Sigmoid colon (tissue), 7 donors: ENCODE results near the gene LINGO1. TPM values are rescaled to one million over a fixed set of nuclear protein-coding genes. Genes with fewer than 3 reads are reported as not detected.

Experiments used
- DNase-seq: peaks from one replicate; pipeline ENCODE4 v3.0.0-alpha.2; 2019
- H3K27ac ChIP-seq, 4 donors: fragments of 200-600 bp; sonication (generic); one replicate each; pipeline ENCODE4 v1.5.1; 2016 to 2019; ENCODE audit warnings: mild to moderate bottlenecking in 1 of 4
- H3K27me3 ChIP-seq, 3 donors: fragments of 200-600 bp; sonication (generic); one replicate each; pipeline ENCODE4 v1.5.1; 2019; ENCODE audit warnings: mild to moderate bottlenecking in 1 of 3
- H3K36me3 ChIP-seq, 4 donors: fragments of 200-600 bp; sonication (generic); one replicate each; pipeline ENCODE4 v1.5.1; 2016 to 2019
- H3K4me1 ChIP-seq, 4 donors: fragments of 200-600 bp; sonication (generic); one replicate each; pipeline ENCODE4 v1.5.1; 2017 to 2019
- H3K4me3 ChIP-seq, 4 donors: fragments of 200-600 bp; sonication (generic); one replicate each; pipeline ENCODE4 v1.5.1; 2017 to 2019; ENCODE audit warnings: mild to moderate bottlenecking in 2 of 4, moderate library complexity in 1 of 4
- H3K9me3 ChIP-seq, 4 donors: fragments of 200-600 bp in 3 of 4; sonication (generic) in 3 of 4; one replicate each; pipeline versions ENCODE4 v1.5.1 to v1.6.1; 2013 to 2019
- CTCF ChIP-seq, 4 experiments: fragments of 450-650 bp in 3 of 4; fragments of 200-600 bp in 1 of 4; IDR thresholded peaks; one replicate each; pipeline ENCODE4 v1.5.1; 2016 to 2019; ENCODE audit warnings: antibody characterized with exemption in 4 of 4, mild to moderate bottlenecking in 3 of 4, moderate library complexity in 2 of 4
- EP300 ChIP-seq, 4 donors: sonication (generic); formaldehyde crosslinking; IDR thresholded peaks; one replicate each; pipeline ENCODE4 v1.6.1; 2017; ENCODE audit warnings: antibody characterized with exemption in 4 of 4
- POLR2A ChIP-seq, 2 donors: fragments of 450-650 bp; IDR thresholded peaks; one replicate each; pipeline ENCODE4 v1.6.1; 2016; ENCODE audit warnings: antibody characterized with exemption in 2 of 2, mild to moderate bottlenecking in 2 of 2, moderate library complexity in 2 of 2
- POLR2AphosphoS5 ChIP-seq, 4 donors: sonication (generic); formaldehyde crosslinking; IDR thresholded peaks; one replicate each; pipeline ENCODE4 v1.6.1; 2017; ENCODE audit warnings: antibody characterized with exemption in 4 of 4
- WGBS, 2 donors: extraction: QIAGEN DNeasy Blood & Tissue Kit; methylation state at CpG; one replicate each; pipeline ENCODE4 v1.1.7; 2013; 5-methylcytosine and 5-hydroxymethylcytosine counted together
- intact Hi-C: fragments of 100-400 bp; cut with DNase I; formaldehyde crosslinking; loops from one replicate; pipeline ENCODE4 v1.15.1; 2023
- polyA plus RNA-seq, 3 donors: library from polyadenylated mRNA; stranded (reverse); fragments of 200-250 nt; gene quantifications; one replicate each; pipeline ENCODE4 v1.2.3, GENCODE V29; 2013
- total RNA-seq, 4 donors: library from RNA; depleted of rRNA; stranded (reverse); fragments of >200 nt; gene quantifications; one replicate each; pipeline ENCODE4 v1.1.0, GENCODE V29; 2016
- donor health status: healthy with polysubstance abuse.
- donor health status: Bipolar disorder and iron deficiency.
- donor health status: healthy.

Gene LINGO1
- total and polyA plus RNA-seq, 7 donors: under 0.01 to 3.9 (median 0.68) TPM

- no peak for DNase-seq
- 76 to 85% methylated on average over 5 of the region's 5 CpGs for WGBS, 2 donors
- no peak overlapping the region for H3K27ac ChIP-seq
- intact Hi-C loops: no loop called here
- no peaks in the 10 kb centered on the region for H3K4me1 ChIP-seq
- no peaks in the 10 kb centered on the region for H3K9me3 ChIP-seq
- H3K4me3 ChIP-seq: no peak overlapping the region
- H3K27me3 ChIP-seq: peaks cover 0 to 47% (median 5%) of the 10 kb centered on the region in 3 donors
- no peak for TF ChIP-seq EP300 (IDR thresholded peaks at IDR 0.05)
- TF ChIP-seq POLR2A (IDR thresholded peaks at IDR 0.05): no peak
- H3K36me3 ChIP-seq: no peaks in the 10 kb centered on the region
Observed at GRCh38 chr15:77670558-77671361, 38.0 kb upstream of the LINGO1 start.

- WGBS, 2 donors: 78 to 84% methylated on average over 4 of the region's 4 CpGs
- H3K4me3 ChIP-seq: no peak overlapping the region
- no peaks in the 10 kb centered on the region for H3K36me3 ChIP-seq
- intact Hi-C loops: no loop called here
- no peak for TF ChIP-seq POLR2AphosphoS5 (IDR thresholded peaks at IDR 0.05)
- H3K27ac ChIP-seq: no peak overlapping the region
- no peaks in the 10 kb centered on the region for H3K9me3 ChIP-seq
- H3K27me3 ChIP-seq: peaks cover 0 to 47% (median 5%) of the 10 kb centered on the region in 3 donors
- DNase-seq: no peak
- H3K4me1 ChIP-seq: no peaks in the 10 kb centered on the region
Observed at GRCh38 chr15:77669896-77670295, 37.2 kb upstream of the LINGO1 start.

GRCh38 chr15:77667338-77668234, 34.9 kb upstream of the LINGO1 start:
- 50 to 60% methylated on average over 11 of the region's 11 CpGs for WGBS, 2 donors
- no peaks in the 10 kb centered on the region for H3K9me3 ChIP-seq
- no peak overlapping the region for H3K4me3 ChIP-seq
- H3K4me1 ChIP-seq: no peaks in the 10 kb centered on the region
- no peaks in the 10 kb centered on the region for H3K36me3 ChIP-seq
- no peak overlapping the region for H3K27ac ChIP-seq
- DNase-seq: no peak
- peaks cover 0 to 47% (median 5%) of the 10 kb centered on the region in 3 donors for H3K27me3 ChIP-seq
- TF ChIP-seq EP300 (IDR thresholded peaks at IDR 0.05): no peak
- no peak for TF ChIP-seq POLR2A (IDR thresholded peaks at IDR 0.05)
- intact Hi-C loops: no loop called here

GRCh38 chr15:77666296-77666660, 33.6 kb upstream of the LINGO1 start:
- no peaks in the 10 kb centered on the region for H3K4me1 ChIP-seq
- intact Hi-C loops: no loop called here
- H3K4me3 ChIP-seq: no peak overlapping the region
- H3K9me3 ChIP-seq: no peaks in the 10 kb centered on the region
- H3K36me3 ChIP-seq: no peaks in the 10 kb centered on the region
- no peak overlapping the region for H3K27ac ChIP-seq
- TF ChIP-seq CTCF (IDR thresholded peaks at IDR 0.05) (no peak), EP300 (IDR thresholded peaks at IDR 0.05) (no peak), POLR2AphosphoS5 (IDR thresholded peaks at IDR 0.05) (no peak), POLR2A (IDR thresholded peaks at IDR 0.05) (no peak)
- WGBS, 2 donors: 83 to 86% methylated on average over 5 of the region's 5 CpGs
- H3K27me3 ChIP-seq: peaks cover 0 to 36% (median 5%) of the 10 kb centered on the region in 3 donors
- no peak for DNase-seq

GRCh38 chr15:77665530-77666295, 33.0 kb upstream of the LINGO1 start:
- H3K27me3 ChIP-seq: peaks cover 0 to 31% (median 3%) of the 10 kb centered on the region in 3 donors
- TF ChIP-seq POLR2A (IDR thresholded peaks at IDR 0.05) (no peak), CTCF (IDR thresholded peaks at IDR 0.05) (no peak)
- H3K9me3 ChIP-seq: no peaks in the 10 kb centered on the region
- no peak overlapping the region for H3K4me3 ChIP-seq
- H3K4me1 ChIP-seq: no peaks in the 10 kb centered on the region
- H3K36me3 ChIP-seq: no peaks in the 10 kb centered on the region
- intact Hi-C loops: no loop called here
- no peak for DNase-seq
- 89 to 92% methylated on average over 12 of the region's 12 CpGs for WGBS, 2 donors
- no peak overlapping the region for H3K27ac ChIP-seq
